Activated CD8-positive, alpha-beta memory T cell treated with anti-CD3 and anti-CD28 coated beads for 36 hours (primary cell): ENCODE data around the gene PHF11. TPM values are rescaled to one million over a fixed set of nuclear protein-coding genes. Genes with fewer than 3 reads are reported as not detected.

Experiments
- CTCF ChIA-PET: fragments of 350-600 bp; sonication (Branson Sonifier 250); formaldehyde crosslinking; loops from one replicate; lab custom pipeline; 2021; ENCODE audit warnings: antibody characterized with exemption; lab: Charles Lee
- POLR2A ChIA-PET: fragments of 350-600 bp; sonication (Branson Sonifier 250); formaldehyde crosslinking; loops from one replicate; lab custom pipeline; 2021; ENCODE audit warnings: antibody characterized with exemption; lab: Charles Lee
- total RNA-seq, 2 experiments: library from RNA; stranded (reverse); gene quantifications; one replicate each; pipeline ENCODE4 v1.2.3, GENCODE V29; 2021

The PHF11 gene
- total RNA-seq, 2 experiments from 2014 or later = 43.6 to 49.6 TPM

GRCh38 chr13:49494645-49495044 is 1.1 kb upstream of the PHF11 start:
- POLR2A ChIA-PET = no interaction called here
- CTCF ChIA-PET = interaction anchor here (0.7 kb wide), 1 partner anchor 955 kb away, joined by 4 read pairs; no protein-coding TSS in a partner anchor

GRCh38 chr13:49496837-49497236 is 1.1 kb downstream of the PHF11 start:
- POLR2A ChIA-PET = interaction anchor here (0.7 to 2.1 kb wide), 6 partner anchors 15 to 53 kb away, joined by 4 to 59 read pairs (median 6); partner anchors contain the start of genes CAB39L and SETDB2

GRCh38 chr13:49497272-49497671 is 1.5 kb downstream of the PHF11 start:
- POLR2A ChIA-PET = interaction anchor here (0.7 to 2.1 kb wide), 2 partner anchors 38 to 53 kb away, joined by 6 to 59 read pairs; partner anchors contain the start of genes CAB39L and SETDB2
- CTCF ChIA-PET = no interaction called here

More at GRCh38 chr13:49496837-49497236, 1.1 kb downstream of the PHF11 start:
- CTCF ChIA-PET = interaction anchor here (0.9 kb wide), 1 partner anchor 196 kb away, joined by 3 read pairs; no protein-coding TSS in a partner anchor

- POLR2A ChIA-PET = no interaction called here
- CTCF ChIA-PET = no interaction called here
Observed at GRCh38 chr13:49498206-49498605, 2.5 kb downstream of the PHF11 start.

GRCh38 chr13:49499889-49500660 is 4.3 kb downstream of the PHF11 start:
- ChIA-PET POLR2A (interaction anchor here (0.8 kb wide), 1 partner anchor 16 kb away, joined by 3 read pairs; no protein-coding TSS in a partner anchor), CTCF (no interaction called here)

GRCh38 chr13:49502954-49503353 is 7.2 kb downstream of the PHF11 start:
- POLR2A ChIA-PET = no interaction called here

GRCh38 chr13:49503951-49504350 is 8.2 kb downstream of the PHF11 start:
- CTCF ChIA-PET = no interaction called here
- POLR2A ChIA-PET = no interaction called here

More at GRCh38 chr13:49502954-49503353, 7.2 kb downstream of the PHF11 start:
- CTCF ChIA-PET = no interaction called here

GRCh38 chr13:49512578-49512977 is 16.8 kb downstream of the PHF11 start:
- ChIA-PET POLR2A (no interaction called here), CTCF (no interaction called here)

- ChIA-PET POLR2A (no interaction called here), CTCF (no interaction called here)
Observed at GRCh38 chr13:49516467-49516866, 20.7 kb downstream of the PHF11 start.

- POLR2A ChIA-PET = no interaction called here
- CTCF ChIA-PET = no interaction called here
Observed at GRCh38 chr13:49517461-49517860, 21.7 kb downstream of the PHF11 start.

GRCh38 chr13:49521224-49521623 is 25.5 kb downstream of the PHF11 start:
- CTCF ChIA-PET = no interaction called here
- POLR2A ChIA-PET = no interaction called here

- CTCF ChIA-PET = no interaction called here
- POLR2A ChIA-PET = interaction anchor here (0.7 kb wide), 1 partner anchor 72 kb away, joined by 3 read pairs; no protein-coding TSS in a partner anchor
Observed at GRCh38 chr13:49524740-49525501, 29.2 kb downstream of the PHF11 start.

GRCh38 chr13:49527123-49527522 is 31.4 kb downstream of the PHF11 start:
- CTCF ChIA-PET = no interaction called here

GRCh38 chr13:49528161-49528560 is 32.4 kb downstream of the PHF11 start:
- CTCF ChIA-PET = interaction anchor here (0.6 kb wide), 1 partner anchor 105 kb away, joined by 3 read pairs; no protein-coding TSS in a partner anchor
- POLR2A ChIA-PET = no interaction called here

More at GRCh38 chr13:49527123-49527522, 31.4 kb downstream of the PHF11 start:
- POLR2A ChIA-PET = no interaction called here

- ChIA-PET CTCF (interaction anchor here (0.6 kb wide), 1 partner anchor 1524 kb away, joined by 3 read pairs; no protein-coding TSS in a partner anchor), POLR2A (no interaction called here)
Observed at GRCh38 chr13:49530457-49530856, 34.7 kb downstream of the PHF11 start.

GRCh38 chr13:49532593-49532992 is 36.8 kb downstream of the PHF11 start:
- ChIA-PET POLR2A (no interaction called here), CTCF (interaction anchor here (0.6 kb wide), 1 partner anchor 99 kb away, joined by 3 read pairs; no protein-coding TSS in a partner anchor)

- ChIA-PET POLR2A (no interaction called here), CTCF (no interaction called here)
Observed at GRCh38 chr13:49533011-49533410, 37.3 kb downstream of the PHF11 start.

- ChIA-PET POLR2A (no interaction called here), CTCF (no interaction called here)
Observed at GRCh38 chr13:49533591-49534269, 38.0 kb downstream of the PHF11 start.

- CTCF ChIA-PET = no interaction called here
- POLR2A ChIA-PET = no interaction called here
Observed at GRCh38 chr13:49536144-49536873, 40.6 kb downstream of the PHF11 start.
